ENCODE data around the gene CHSY3.
A peak's percentile ranks its signal among the peaks of the same experiment; 100 is the strongest.

Gene CHSY3

GRCh38 chr5:129945774-129946270, 41.6 kb downstream of the CHSY3 start:
- no peak for DNase-seq (ENCODE audit: low read depth, low spot score)

- DNase-seq (ENCODE audit: low read depth, low spot score): no peak
Measured at GRCh38 chr5:129951039-129951438, 46.8 kb downstream of the CHSY3 start.

GRCh38 chr5:129958581-129958980, 54.3 kb downstream of the CHSY3 start:
- DNase-seq (ENCODE audit: low read depth, low spot score): no peak

GRCh38 chr5:129960831-129961230, 56.6 kb downstream of the CHSY3 start:
- no peak for DNase-seq (ENCODE audit: low read depth, low spot score)

- no peak for DNase-seq (ENCODE audit: low read depth, low spot score)
Measured at GRCh38 chr5:129962506-129962905, 58.2 kb downstream of the CHSY3 start.

GRCh38 chr5:129963359-129963758, 59.1 kb downstream of the CHSY3 start:
- peak; percentile 87 for DNase-seq (ENCODE audit: low read depth, low spot score)

GRCh38 chr5:129966071-129966470, 61.8 kb downstream of the CHSY3 start:
- DNase-seq (ENCODE audit: low read depth, low spot score): no peak

GRCh38 chr5:129971714-129972113, 67.4 kb downstream of the CHSY3 start:
- DNase-seq (ENCODE audit: low read depth, low spot score): no peak

- DNase-seq (ENCODE audit: low read depth, low spot score): no peak
Measured at GRCh38 chr5:129972465-129973141, 68.3 kb downstream of the CHSY3 start.

- DNase-seq (ENCODE audit: low read depth, low spot score): no peak
Measured at GRCh38 chr5:129973716-129974426, 69.6 kb downstream of the CHSY3 start.

GRCh38 chr5:129977810-129978209, 73.5 kb downstream of the CHSY3 start:
- no peak for DNase-seq (ENCODE audit: low read depth, low spot score)

- no peak for DNase-seq (ENCODE audit: low read depth, low spot score)
Measured at GRCh38 chr5:129978270-129978669, 74.0 kb downstream of the CHSY3 start.

GRCh38 chr5:129988453-129988852, 84.2 kb downstream of the CHSY3 start:
- DNase-seq (ENCODE audit: low read depth, low spot score): no peak

GRCh38 chr5:129991780-129992179, 87.5 kb downstream of the CHSY3 start:
- no peak for DNase-seq (ENCODE audit: low read depth, low spot score)

- no peak for DNase-seq (ENCODE audit: low read depth, low spot score)
Measured at GRCh38 chr5:129996896-129997295, 92.6 kb downstream of the CHSY3 start.

- no peak for DNase-seq (ENCODE audit: low read depth, low spot score)
Measured at GRCh38 chr5:130000460-130000859, 96.2 kb downstream of the CHSY3 start.

- DNase-seq (ENCODE audit: low read depth, low spot score): no peak
Measured at GRCh38 chr5:130002183-130002582, 97.9 kb downstream of the CHSY3 start.

- no peak for DNase-seq (ENCODE audit: low read depth, low spot score)
Measured at GRCh38 chr5:130002876-130003275, 98.6 kb downstream of the CHSY3 start.

- DNase-seq (ENCODE audit: low read depth, low spot score): no peak
Measured at GRCh38 chr5:130011986-130012385, 107.7 kb downstream of the CHSY3 start.

GRCh38 chr5:130017173-130017572, 112.9 kb downstream of the CHSY3 start:
- no peak for DNase-seq (ENCODE audit: low read depth, low spot score)

- DNase-seq (ENCODE audit: low read depth, low spot score): no peak
Measured at GRCh38 chr5:130018641-130019040, 114.4 kb downstream of the CHSY3 start.

GRCh38 chr5:130021000-130021399, 116.7 kb downstream of the CHSY3 start:
- DNase-seq (ENCODE audit: low read depth, low spot score): no peak

GRCh38 chr5:130021876-130022275, 117.6 kb downstream of the CHSY3 start:
- no peak for DNase-seq (ENCODE audit: low read depth, low spot score)
